GM19043 (cell line): ENCODE measurements around the gene PGF.

Source experiments
- ATAC-seq: cut with Tn5 transposase; IDR thresholded peaks from one replicate; pipeline ENCODE4 v1.9.1; 2021; ENCODE audit warnings: low read depth; ENCODE audit not compliant: unreplicated experiment

PGF gene

DNA sequence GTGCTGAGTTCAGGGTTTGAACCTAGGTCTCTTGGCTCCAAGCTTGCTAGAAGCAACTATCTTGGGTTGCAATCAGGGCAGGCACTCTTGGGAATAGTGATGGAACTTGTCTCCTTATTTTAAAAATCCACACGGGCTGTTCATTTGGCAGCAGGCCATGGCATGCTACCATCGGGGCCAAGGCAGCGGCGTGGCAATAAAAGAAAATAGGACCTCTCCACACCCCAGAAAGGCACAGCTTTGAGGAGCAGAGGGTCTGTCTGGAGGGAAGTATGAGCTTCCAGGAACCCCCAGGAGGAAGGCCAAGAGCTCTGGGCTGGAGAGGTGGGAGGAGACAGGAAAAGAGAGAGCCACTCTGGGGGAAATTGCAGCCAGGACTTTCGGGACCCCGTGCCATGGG lies 47.7 kb downstream of the PGF start:
- no peak for ATAC-seq

GRCh38 chr14:74906925-74907521 lies 48.4 kb downstream of the PGF start:
- ATAC-seq: no peak

DNA sequence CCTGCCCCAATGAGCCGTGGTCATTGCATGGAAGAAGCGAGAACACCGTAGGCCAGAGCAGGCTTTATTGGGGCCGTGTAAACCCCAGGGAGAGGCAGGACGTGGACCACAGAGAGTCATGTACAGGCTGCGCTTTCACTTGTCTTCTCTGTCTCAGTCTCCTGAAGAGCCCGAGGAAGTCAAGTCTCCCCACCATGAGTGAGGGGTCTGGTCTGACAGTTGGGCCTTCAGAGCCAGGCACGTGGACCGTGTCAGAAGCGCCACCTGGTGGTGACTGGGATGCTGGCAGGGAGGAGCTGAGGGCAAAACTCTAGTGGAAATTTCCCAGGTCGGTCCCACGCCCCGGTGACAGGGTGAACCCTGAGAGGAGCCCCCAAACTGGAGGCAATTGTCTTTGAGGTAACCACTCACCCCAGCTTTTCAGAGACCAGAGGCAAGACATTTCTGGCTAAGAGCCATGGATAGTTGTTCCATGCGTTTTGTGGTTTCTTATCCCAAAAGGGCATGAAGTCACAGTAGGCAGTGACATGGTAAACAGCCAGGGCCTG lies 49.7 kb downstream of the PGF start:
- ATAC-seq: no peak

DNA sequence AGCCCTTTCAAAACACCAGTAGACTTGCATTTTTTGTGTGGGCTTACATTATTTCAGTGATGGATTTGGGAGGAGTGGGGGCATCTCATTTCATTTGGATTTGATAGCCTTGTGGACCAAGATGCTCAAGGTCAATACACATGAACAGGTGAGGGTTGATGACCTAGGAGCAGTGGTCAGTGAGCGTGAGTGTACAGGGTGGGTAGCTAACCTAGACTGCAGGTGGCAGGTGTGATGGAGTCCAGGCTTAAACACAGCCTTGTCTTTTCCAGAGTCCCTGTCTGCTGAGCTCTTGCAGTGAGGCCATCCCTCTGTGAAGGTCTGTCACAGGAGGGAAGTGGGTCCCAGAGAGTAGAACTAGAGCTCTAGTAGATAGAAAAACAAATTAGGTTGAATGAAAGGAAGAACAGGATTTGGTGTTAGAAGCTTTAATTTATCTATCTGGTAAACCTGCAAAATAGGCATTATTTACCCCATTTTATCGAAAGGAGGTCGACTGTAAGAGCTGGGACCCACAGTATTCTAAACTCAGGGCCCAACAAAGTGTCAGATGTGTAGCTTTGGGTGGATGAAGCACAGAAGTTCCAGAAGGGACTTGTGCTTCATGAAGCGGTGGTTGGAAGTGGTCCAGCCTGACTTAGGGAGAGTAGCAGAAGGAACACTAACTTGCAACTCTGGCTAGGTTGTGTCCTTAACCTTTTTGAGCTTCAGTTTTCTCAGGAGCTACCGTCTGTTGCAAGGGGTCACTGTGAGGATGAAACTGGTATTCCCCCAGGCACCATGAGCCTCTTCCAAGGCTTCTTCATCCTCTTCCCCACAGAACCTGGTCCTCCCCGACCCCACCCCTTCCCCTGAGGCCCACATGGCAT lies 50.5 kb downstream of the PGF start:
- no peak for ATAC-seq

- no peak for ATAC-seq
Measured at GRCh38 chr14:74902941-74903705, 52.3 kb downstream of the PGF start.

- no peak for ATAC-seq
Measured at GRCh38 chr14:74898694-74899093, 56.7 kb downstream of the PGF start.

GRCh38 chr14:74898083-74898482 lies 57.3 kb downstream of the PGF start:
- no peak for ATAC-seq

DNA sequence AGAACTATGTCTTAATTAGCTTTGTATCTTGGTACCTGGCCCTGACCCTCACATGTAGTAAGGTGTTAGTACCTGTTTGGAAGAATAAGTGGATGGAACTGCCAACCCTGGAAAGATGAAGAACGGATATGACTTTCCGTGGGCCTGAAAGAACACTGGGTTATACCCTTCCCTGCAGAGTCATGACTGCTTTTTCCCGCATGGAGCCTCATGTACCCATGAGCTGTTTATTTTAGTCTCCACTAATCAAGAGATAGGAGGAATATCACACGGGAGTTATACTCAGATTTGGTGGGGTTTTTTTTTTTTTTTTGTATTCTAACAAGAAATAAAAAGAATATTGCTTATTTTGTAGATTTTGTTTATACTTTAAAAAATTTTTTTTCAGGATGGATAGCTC lies 57.8 kb downstream of the PGF start:
- no peak for ATAC-seq

GRCh38 chr14:74896400-74896799 lies 59.0 kb downstream of the PGF start:
- ATAC-seq: no peak

DNA sequence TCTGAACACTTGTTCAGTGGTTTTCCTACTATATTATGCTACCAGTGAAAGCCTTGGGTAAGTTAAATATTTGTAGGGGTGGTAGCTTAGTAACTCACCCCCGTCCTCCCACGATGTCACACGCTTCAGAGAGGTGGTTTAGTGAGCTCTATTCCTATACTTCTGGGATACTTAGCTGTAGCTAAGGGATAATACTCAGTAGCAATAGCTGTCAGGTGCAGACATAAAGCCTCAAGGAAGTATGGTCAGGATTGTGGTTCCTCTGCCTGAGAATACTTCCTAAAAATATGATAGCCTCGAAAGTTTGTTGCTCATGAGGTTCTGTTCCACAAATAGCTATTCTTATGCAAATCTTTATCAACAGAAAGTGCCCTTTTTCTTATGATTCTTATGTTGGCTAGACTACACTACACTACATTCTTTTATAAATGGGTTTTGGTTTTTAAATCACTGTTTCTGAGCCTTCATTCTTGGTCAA lies 61.7 kb downstream of the PGF start:
- peak; percentile 73 for ATAC-seq

GRCh38 chr14:74892745-74893144 lies 62.7 kb downstream of the PGF start:
- no peak for ATAC-seq

- no peak for ATAC-seq
Measured at GRCh38 chr14:74891870-74892269, 63.5 kb downstream of the PGF start.
